NK-92 treated with Interleukin-12 subunit alpha and Interleukin-12 subunit beta, amount 100 ng/mL, for 24 hours (cell line): ENCODE data around the gene AAGAB.

ENCODE experiments used
- DNase-seq: peaks from one replicate; lab custom pipeline; 2025; lab: John Stamatoyannopoulos, UW

Gene AAGAB

GRCh38 chr15:67187351-67187854, 67.1 kb downstream of the AAGAB start:
- DNase-seq = no peak

GRCh38 chr15:67186688-67187087, 67.8 kb downstream of the AAGAB start:
- no peak for DNase-seq

- no peak for DNase-seq
These were observed 68.2 kb downstream of the AAGAB start for GRCh38 chr15:67186226-67186649.

DNA sequence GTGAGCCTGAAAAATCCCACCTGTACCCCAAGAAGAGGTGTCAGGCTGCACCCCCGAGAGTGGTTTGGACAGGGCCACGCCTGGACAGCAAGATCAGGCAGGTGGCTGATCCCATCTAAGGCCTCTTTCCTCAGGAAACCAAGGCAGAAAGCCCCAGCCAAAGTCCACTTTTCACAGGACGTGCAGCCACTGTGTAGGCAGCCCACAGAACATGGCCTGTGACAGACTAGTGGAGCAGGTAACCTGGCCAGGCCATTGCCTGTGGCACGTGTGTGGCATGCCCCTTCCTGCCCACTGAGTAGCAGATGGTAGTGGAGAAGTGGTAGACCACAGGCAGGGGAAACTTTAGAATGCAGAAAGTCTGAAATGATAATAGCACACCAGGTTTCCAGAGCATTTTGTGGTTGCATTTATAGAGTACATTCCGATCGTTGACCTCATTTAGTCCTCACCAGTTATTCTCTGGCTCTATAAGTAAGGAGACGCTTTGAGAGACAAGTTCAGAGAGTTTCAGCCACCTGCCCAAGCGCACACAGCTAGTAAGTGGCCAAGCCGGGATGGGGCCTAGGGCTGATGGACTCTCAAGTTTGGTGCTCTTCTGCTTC, 68.7 kb downstream of the AAGAB start:
- DNase-seq = no peak

- no peak for DNase-seq
These were observed 69.4 kb downstream of the AAGAB start for GRCh38 chr15:67185051-67185450.

GRCh38 chr15:67184208-67184925, 70.1 kb downstream of the AAGAB start:
- no peak for DNase-seq

DNA sequence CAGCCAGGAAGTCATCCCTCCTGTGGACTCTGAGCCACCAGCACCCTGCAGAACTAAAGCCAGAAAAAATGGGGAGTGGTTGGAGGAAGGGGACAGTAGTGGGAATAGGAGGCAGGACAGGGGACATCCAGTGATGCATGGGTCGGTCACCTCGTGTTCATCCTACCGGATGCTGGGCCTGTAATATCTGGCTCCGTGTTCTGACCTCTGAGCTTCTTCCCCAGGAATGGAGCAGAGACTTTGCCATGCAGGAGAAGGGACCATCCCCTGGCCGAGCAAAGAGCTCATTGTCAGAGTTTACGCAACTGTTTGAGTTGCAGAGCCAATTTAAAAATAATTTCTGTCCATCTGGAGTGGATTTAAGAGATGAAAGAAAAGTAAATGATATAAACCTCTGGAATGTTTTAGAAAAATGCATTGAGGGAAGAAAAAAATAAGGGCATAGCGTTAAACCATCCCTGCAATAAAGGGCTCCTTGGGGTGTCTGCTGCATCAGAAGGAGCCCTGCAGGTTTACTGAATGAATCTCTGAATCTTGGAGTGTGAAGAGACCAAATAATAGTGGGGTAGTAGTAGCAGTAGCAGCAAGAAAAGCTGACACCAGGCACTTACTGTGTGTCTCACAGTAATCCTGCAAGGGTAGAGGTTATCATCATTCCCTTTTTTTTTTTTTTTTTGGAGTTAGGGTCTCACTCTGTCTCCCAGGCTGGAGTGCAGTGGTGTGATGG, 70.9 kb downstream of the AAGAB start:
- no peak for DNase-seq

- no peak for DNase-seq
These were observed 73.2 kb downstream of the AAGAB start for GRCh38 chr15:67181221-67181639.

DNA sequence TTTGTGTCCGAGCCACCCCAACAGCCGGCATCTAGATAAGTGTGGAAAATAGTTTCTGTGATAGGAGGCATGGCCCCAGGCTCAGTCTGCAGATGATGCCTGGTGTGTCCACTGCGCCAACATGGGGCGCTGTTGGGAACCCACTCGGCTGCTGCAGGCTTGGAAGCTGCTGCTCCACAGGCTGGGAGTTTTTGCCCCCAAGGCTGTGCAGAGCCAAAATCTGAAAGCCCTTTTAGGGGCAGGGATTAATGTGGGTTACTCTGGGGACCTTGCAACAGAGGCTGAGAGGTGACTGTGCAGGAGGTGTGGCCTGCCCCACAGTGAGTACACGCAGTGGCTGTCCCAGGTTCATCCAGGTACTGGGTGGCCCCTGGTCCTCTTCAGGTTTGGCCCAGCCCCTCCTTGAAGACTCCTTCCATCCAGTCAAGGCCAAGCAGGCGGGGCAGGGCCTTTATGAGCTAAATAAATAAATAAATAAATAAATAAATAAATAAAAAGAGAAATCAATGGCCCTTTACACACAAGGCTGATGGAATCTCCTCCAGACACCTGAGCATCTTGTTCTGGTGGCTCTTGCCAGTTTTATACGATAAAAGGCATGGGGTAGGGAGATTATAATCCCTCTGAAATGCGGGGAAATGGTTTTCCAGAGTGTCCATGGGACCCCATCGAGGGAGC, 73.8 kb downstream of the AAGAB start:
- peak; percentile 28 for DNase-seq

- no peak for DNase-seq
These were observed 74.4 kb downstream of the AAGAB start for GRCh38 chr15:67180035-67180434.

DNA sequence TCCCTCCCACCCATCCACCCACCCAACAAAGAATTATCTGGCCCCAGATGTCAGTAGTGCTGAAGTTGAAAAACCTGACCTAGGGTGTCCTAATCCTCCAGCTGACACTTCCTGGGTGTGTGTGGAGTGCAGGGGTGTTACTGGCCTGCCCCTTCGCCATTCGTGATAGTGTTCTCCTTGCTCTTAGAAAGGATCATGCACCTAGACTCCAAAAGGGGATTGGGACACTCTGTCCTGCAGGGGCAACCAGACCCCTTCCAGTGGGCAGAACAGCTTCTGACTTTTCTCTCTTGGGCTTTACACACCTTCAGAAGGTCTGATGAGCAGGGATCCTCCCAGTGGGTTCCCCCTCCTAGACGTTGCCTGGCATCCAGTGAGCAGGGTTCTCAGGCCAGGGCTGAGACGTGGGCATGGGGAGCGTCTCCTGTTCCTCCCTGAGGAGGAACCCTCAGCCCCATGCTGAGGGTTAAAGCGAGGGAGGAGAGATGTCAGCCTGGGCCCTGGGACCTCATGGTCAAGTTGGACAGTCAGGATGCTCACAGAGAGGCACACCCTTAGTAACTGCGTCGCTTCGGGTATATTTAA, 75.0 kb downstream of the AAGAB start:
- DNase-seq = no peak

- no peak for DNase-seq
These were observed 75.8 kb downstream of the AAGAB start for GRCh38 chr15:67178569-67179210.

- DNase-seq = peak; percentile 54
These were observed 76.7 kb downstream of the AAGAB start for GRCh38 chr15:67177752-67178151.

DNA sequence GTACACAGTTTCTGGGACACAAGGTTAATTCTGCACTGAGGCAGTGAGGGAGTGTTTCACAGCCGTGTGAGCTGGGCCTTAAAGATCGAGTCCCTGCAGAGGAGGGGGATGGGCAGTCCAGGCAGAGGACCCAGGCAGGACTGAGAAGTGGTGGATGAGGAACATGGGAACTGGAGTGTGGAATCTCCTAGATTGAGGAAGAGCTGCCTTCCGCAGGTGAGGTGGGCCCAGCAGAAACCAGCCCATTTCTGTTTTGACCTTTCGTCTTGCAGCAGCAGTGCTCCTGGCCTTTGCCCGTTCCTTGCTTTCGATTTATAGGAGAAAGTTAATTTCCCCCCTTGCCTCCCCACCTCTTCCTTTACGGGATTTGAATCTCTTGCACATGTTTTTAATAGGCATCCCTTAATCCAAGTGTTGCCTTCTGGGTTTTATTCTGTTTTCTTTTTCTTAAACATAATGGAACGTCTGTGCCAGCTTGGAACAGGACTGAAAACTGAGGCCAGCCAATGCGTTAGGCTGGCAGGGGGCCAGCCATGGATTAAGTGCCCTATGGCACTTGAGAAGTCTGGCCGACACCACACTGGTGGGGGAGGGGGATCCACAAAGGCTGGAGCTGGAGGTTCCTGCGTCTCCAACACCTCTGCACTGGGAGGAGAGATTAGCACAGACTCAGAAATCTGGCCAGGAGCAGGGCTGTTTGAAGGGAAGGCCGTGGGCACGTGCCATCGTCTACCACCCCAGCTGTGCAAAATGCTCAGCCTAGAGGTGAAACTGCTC, 78.1 kb downstream of the AAGAB start:
- no peak for DNase-seq

DNA sequence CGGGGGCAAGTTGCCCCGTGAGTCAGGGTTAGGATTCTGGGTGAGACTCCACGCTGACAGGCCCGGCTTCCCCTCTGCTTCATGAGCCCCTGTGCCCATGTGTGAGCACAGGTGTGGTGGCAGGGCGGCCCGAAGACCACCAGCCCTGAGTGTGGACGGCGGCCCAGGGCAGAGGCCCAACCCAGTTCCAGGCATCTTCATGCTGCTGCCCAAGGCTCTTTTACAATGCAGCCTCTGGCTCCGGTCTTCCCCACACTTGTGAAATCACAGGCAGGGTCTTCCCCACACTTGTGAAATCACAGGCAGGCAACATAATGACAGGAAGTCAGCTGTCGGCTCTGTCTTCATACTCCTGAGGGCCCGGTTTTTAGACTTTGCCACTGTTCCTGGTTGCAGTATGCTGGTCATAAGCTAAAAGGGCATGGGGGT, 78.8 kb downstream of the AAGAB start:
- peak; percentile 82 for DNase-seq

DNA sequence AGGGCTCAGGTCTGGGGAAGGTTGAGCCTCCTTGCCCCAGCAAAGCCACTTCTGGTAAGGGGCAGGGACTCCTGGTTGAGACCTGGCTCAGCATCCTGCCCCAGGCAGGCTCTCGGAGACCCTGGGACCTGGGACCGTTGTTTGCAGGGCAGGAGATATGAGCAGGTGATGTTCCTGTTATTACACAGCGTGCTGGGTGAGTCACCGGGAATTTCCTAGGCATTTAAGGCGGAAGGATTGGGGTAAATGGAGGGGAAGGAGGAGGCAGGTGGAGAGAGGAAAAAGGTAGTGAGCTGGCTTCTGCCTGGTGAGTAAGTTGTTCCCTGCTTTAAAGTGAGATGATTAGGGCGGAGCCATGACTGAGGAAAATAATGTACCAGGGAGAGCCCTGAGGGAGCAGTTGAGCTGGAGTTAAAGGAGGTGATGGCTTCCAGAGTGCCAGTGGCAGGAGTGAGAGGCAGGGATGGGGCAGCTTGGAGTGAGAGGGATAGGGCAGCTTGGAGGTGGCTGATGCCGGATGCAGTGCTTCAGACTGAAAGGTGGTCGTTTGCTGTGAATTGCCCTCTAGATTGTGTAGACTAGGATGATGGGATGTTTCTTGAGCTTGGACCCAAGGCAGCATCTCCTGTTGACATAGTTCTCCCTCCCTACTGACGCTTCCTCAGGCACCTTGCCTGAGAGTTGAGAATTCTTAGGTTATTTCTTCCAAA, 79.4 kb downstream of the AAGAB start:
- DNase-seq = peak; percentile 45

GRCh38 chr15:67174446-67174845, 80.0 kb downstream of the AAGAB start:
- DNase-seq = no peak

- DNase-seq = no peak
These were observed 80.7 kb downstream of the AAGAB start for GRCh38 chr15:67173786-67174185.

DNA sequence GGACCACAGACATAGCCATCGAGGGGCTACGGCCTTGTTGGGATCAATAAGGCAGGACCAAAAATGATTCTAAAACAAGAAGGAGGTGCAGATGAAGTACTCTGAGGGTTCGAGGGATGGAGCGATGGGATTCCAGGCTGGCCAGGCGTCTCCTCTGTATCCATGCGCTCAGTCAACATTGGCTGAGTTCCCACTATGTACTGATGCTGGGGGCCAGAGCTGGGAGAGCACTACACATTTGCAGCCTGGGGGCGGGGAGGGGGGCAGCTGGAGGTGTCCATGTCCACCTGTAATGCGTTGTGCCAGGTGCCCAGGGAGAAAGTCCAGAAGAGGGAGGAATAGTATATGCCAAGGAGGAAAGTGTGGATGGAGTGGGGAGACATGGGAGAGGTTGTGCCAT, 81.5 kb downstream of the AAGAB start:
- no peak for DNase-seq

GRCh38 chr15:67172172-67172571, 82.3 kb downstream of the AAGAB start:
- DNase-seq = peak; percentile 52
